HG03432 (cell line): ENCODE data around the gene ABLIM2.

Experiments used
- ATAC-seq: cut with Tn5 transposase; IDR thresholded peaks from one replicate; pipeline ENCODE4 v1.9.1; 2021; ENCODE audit warnings: mild to moderate bottlenecking, moderate library complexity; ENCODE audit not compliant: unreplicated experiment

Gene ABLIM2

GRCh38 chr4:8009710-8010511 is 148.7 kb downstream of the ABLIM2 start:
- no peak for ATAC-seq

- ATAC-seq, result no peak
Measured at GRCh38 chr4:8009097-8009496, 149.5 kb downstream of the ABLIM2 start.

GRCh38 chr4:8008391-8008790 is 150.2 kb downstream of the ABLIM2 start:
- ATAC-seq, result no peak

GRCh38 chr4:8007581-8007980 is 151.0 kb downstream of the ABLIM2 start:
- ATAC-seq, result no peak

GRCh38 chr4:8006471-8006870 is 152.1 kb downstream of the ABLIM2 start:
- no peak for ATAC-seq

- no peak for ATAC-seq
Measured at GRCh38 chr4:8005814-8006215, 152.8 kb downstream of the ABLIM2 start.

GRCh38 chr4:8005033-8005808 is 153.4 kb downstream of the ABLIM2 start:
- ATAC-seq, result no peak

GRCh38 chr4:8004066-8004465 is 154.5 kb downstream of the ABLIM2 start:
- no peak for ATAC-seq

GRCh38 chr4:8002525-8003309 is 155.9 kb downstream of the ABLIM2 start:
- no peak for ATAC-seq

- no peak for ATAC-seq
Measured at GRCh38 chr4:8001564-8002355, 156.9 kb downstream of the ABLIM2 start.

GRCh38 chr4:8000721-8001491 is 157.7 kb downstream of the ABLIM2 start:
- ATAC-seq, result no peak

GRCh38 chr4:8000247-8000646 is 158.4 kb downstream of the ABLIM2 start:
- ATAC-seq, result no peak

GRCh38 chr4:7999695-8000094 is 158.9 kb downstream of the ABLIM2 start:
- no peak for ATAC-seq

GRCh38 chr4:7999279-7999678 is 159.3 kb downstream of the ABLIM2 start:
- no peak for ATAC-seq

GRCh38 chr4:7998447-7998846 is 160.2 kb downstream of the ABLIM2 start:
- ATAC-seq, result no peak

- ATAC-seq, result no peak
Measured at GRCh38 chr4:7995866-7996265, 162.7 kb downstream of the ABLIM2 start.

GRCh38 chr4:7995135-7995534 is 163.5 kb downstream of the ABLIM2 start:
- ATAC-seq, result no peak

- ATAC-seq, result no peak
Measured at GRCh38 chr4:7993671-7994070, 164.9 kb downstream of the ABLIM2 start.

- no peak for ATAC-seq
Measured at GRCh38 chr4:7992846-7993245, 165.8 kb downstream of the ABLIM2 start.
